D721Med (cell line): ENCODE measurements around the gene PAX5.
"Not testable (repeated sequence)": the region's sequence is repeated elsewhere in the genome, so short reads cannot be mapped to it uniquely, and the experiment has no call there.

Experiments used
- DNase-seq: peaks from one replicate; pipeline ENCODE4 v3.0.0; 2011; ENCODE audit warnings: low spot score; ENCODE audit not compliant: insufficient read length
- FAIRE-seq: peaks from 2 replicates; lab custom pipeline; 2011; peaks lifted over from hg19 to GRCh38; lab: Jason Lieb, UNC
- CTCF ChIP-seq: IDR thresholded peaks from 2 replicates; pipeline ENCODE4 v1.5.1; 2012; ENCODE audit warnings: mild to moderate bottlenecking, control low read depth; ENCODE audit not compliant: insufficient read depth; ENCODE audit errors: missing control alignments

PAX5 gene

GRCh38 chr9:37062336-37062735 lies 28.3 kb upstream of the PAX5 start:
- no peak for TF ChIP-seq CTCF
- no peak for DNase-seq
- FAIRE-seq, result no peak

DNA sequence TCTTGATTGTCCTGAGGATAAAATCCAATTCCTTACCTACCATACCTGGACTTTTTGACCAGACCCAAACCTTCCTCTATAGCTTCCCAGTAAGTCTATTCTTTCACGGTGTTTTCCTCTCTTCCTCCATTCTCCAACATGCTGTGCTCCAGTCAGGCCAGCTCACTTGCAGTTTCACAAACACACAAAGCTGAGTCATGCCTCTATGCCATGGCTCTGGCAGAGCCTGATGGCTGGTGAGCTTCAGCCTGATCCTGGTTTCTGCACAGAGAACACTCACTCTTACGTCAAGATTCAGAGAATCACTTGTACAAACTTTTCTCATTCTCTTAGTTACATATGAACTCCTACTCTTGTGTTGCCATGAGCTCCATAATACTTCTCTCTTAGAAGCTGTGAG lies 27.7 kb upstream of the PAX5 start:
- FAIRE-seq (no peak), DNase-seq (no peak)

GRCh38 chr9:37060833-37061232 lies 26.8 kb upstream of the PAX5 start:
- no peak for TF ChIP-seq CTCF
- DNase-seq (no peak), FAIRE-seq (no peak)

More for the DNA sequence above, 27.7 kb upstream of the PAX5 start:
- TF ChIP-seq CTCF, result no peak

- DNase-seq (no peak), FAIRE-seq (no peak)
Measured at GRCh38 chr9:37056046-37056920, 22.2 kb upstream of the PAX5 start.

GRCh38 chr9:37054363-37054720 lies 20.3 kb upstream of the PAX5 start:
- not testable (repeated sequence) for FAIRE-seq, DNase-seq

More at GRCh38 chr9:37056046-37056920, 22.2 kb upstream of the PAX5 start:
- no peak for TF ChIP-seq CTCF

- FAIRE-seq (peak; percentile 82), DNase-seq (no peak)
- TF ChIP-seq CTCF, result no peak
Measured at GRCh38 chr9:37053684-37054362, 19.8 kb upstream of the PAX5 start.

GRCh38 chr9:37046683-37047082 lies 12.6 kb upstream of the PAX5 start:
- DNase-seq, result no peak
- no peak for TF ChIP-seq CTCF
- no peak for FAIRE-seq
